GM21515 (cell line): ENCODE results near the gene LILRA6.
"Not testable (repeated sequence)": the region's sequence is repeated elsewhere in the genome, so short reads cannot be mapped to it uniquely, and the experiment has no call there.

ENCODE experiments used
- ATAC-seq: cut with Tn5 transposase; IDR thresholded peaks from one replicate; pipeline ENCODE4 v1.9.1; 2021; ENCODE audit not compliant: unreplicated experiment

The LILRA6 gene

DNA sequence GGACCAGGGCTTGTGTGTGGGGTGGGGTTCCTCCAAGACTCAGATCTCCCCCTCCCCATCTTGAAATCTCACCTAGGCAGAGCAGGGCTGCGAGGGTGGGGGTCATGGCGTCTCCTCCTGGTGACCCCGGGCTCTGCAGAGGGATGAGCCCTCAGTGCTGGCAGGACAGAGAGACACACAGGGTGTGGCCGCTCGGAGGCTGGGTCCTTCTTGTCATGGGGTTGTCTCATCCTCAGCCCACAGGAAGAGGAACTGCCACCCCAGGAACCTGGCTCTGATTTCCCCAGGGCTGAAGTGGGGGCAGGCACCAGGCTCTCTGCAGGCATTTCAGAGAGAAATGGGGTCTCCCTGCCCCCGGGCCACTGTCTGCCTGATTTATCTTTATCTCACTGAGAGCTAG lies at the start of gene LILRA6:
Gene LILRA6 (minus strand): TSS at position 145 of the 400 bp plus-strand sequence.
- ATAC-seq = not testable (repeated sequence)

DNA sequence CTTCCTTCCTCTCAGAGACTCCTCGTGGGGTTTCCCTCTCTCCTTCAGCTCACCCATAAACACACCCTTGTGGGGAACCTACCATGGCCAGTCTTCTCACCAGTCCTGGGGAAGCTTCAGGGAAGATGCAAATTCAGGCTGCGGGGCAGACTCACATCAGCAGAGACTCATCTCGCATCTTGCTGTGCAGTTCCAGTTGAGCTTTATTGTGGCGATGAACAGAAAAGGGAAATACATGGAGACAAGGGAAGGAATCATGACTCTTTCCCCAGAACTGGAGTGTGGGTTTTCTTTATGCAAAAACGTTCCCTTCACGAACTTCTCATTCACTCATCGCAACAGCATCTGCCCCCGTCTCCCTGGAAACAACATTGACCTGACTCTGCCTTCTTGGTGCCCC lies 46.6 kb upstream of the LILRA6 start:
- not testable (repeated sequence) for ATAC-seq

DNA sequence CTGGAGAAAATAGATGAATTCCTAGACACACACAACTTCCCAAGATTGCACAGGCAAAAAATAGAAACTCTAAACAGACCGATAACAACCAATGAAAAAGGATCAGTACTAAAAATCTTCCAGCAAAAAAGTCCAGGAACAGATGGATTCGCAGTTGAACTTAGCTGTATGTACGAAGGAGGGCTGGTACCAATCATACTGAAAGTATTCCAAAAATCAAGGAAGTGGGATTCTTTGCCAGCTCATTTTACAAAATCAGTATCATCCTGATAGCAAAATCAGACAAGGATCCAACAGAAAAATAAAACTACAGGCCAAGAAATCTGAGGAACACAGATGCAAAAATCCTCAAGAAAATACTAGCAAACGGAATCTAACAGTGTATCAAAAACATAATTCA lies 44.9 kb upstream of the LILRA6 start:
- no peak for ATAC-seq

DNA sequence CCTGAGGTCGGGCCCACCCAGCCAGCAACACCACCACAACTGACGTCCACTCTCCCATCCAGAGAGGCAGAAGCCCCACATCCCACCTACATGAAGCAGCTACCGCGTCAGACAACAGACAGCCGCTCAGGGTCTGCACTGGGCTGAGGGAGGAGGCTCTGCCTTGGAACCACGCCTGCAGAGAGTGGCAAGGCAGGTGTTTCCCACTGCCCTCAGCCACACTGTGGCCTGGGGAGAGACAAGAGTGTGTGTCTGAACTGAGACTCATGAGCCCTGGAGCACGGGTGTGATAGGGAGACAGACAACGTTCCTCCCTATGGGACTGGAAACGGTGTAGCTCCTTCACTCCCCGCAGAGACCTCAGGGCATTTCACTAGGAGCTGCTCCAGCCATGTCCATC lies 43.7 kb upstream of the LILRA6 start:
- ATAC-seq = not testable (repeated sequence)

DNA sequence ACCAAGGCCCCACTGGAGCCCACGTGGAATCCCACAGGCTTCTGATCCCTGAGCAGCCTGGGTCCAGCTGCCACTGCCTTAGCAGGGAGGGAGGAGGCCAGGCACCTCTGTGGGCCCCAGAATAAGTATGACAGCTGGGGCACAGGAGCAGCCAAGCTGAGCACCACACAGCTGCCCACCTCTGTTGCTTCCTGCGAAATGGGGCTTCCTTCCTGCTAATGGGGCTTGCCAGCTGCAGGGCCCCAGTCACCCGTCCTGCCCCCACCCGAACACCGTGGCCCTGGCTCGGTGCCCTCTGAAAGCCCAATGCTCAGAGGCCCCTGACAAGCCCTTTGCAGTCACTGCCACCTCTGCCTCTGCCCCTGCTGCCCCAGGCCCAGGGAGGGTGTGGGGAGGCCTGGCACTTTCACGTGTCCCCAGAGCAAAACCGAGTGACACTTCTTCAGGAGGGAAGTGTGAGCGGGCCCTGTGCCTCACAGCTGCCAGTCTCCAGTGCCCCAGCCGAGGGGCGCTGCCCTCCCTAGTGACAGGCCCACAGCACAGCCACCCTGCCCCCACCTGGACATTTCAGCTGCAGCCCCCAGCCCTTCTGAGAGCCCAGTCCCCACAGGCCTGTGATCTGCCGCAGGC lies 43.0 kb upstream of the LILRA6 start:
- not testable (repeated sequence) for ATAC-seq

DNA sequence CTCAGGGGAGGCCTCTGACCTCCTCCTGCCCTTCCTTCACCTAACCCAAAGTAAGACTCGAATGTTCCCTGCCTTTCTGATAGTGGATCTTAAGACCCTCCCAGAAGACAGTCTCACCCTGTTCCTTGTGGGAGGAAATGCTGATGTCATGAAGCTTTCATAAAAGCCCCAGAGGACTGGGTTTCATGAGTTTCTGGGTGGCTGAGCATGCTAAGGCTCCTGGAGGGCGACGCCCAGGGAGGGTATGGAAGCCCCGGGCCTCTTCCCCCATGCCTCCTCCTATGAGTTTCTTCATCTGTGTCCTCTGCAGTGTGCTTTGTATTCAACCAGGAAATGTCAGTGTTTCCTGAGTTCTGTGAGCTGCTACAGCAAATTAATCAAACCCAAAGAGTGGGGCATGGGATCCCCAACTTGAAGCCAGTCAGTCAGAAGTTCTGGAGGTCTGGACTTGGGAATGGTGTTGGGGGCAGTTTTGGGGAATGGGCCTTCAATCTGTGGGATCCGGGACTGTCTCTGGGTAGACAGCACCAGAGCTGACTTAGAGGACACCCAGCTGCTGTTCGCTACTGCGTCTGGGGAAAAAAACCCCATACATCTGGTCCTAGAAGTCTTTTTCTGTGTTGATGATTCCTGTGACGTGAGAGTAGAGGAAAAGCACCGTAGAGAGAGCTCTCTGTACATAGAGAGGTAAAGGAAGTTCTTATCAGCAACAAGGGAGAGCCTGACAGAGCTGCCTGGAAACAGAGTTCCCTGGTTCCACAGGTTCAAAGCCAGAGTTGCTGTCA lies 40.3 kb upstream of the LILRA6 start:
- ATAC-seq = no peak

DNA sequence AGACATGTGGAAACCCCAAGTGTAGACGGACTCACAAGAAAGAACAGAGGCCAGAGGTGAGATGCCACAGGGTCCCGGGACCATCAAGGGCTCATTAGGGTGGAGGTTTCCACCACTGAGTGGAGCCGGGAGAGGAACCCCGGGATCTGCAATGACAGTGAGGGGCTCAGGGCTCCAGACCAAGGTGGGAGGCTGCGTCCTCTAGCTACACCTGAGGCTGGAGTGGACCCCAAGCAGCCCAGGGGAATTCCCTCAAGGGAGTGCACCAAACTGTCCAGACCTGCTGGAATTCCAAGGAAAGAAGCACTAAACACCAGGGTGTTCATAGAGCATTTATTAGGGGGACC lies 39.1 kb upstream of the LILRA6 start:
- ATAC-seq = not testable (repeated sequence)

DNA sequence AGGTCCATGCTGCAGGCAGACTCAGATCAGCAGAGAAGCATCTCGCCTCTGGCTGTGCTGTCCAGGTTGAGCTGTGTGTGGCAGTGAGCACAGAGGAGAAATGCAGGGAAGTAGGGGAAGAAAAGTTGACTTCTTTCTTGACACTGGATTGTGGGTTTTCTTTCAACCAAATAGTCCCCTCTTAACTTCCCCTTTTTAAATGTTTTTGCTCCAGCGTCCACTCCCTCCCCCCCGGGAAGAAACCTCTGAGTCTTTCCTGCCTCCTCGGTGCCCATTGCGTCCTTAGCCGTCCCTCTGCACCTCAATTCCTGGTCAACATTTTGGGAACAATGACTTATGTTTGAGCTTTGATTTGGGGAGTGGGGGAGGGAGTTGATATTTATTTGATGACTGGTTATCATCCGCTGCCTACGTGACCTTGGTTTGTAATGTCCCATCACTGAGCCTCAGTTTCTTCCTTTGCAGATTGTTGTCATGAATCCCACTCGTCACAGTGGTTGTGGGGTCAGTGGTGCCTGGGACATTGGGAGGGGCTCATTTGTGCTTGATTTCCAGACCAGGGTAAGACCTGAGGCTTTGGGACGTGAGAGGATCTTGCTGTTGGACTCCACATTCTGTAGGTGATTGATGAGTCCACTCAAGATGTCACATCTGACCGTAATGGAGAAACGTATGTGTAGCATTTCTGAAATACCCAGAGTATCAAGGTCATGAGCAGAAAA lies 38.6 kb upstream of the LILRA6 start, which contains the start of gene LILRB2:
Gene LILRB2 (minus strand): TSS at position 104 of the 722 bp plus-strand sequence. CDS start 614 bp downstream, outside the sequence.
- no peak for ATAC-seq

DNA sequence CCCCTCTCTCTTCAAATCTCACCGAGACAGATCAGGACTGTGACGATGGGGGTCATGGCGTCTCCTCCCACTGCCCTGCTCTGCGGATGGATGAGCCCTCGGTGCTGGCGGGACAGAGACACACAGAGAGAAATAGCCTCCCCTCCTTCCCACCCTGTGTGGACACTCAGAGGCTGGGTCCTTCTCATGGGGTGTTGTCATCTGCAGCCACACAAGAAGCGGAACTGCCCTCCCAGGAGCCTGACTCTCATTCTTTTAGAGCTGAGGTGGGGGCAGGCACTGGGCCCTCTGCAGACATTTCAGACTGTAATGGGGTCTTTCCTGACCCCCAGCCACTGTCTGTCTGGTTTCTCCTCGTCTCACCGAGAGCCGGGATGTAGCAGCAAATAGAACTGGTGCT lies 37.9 kb upstream of the LILRA6 start:
- not testable (repeated sequence) for ATAC-seq

DNA sequence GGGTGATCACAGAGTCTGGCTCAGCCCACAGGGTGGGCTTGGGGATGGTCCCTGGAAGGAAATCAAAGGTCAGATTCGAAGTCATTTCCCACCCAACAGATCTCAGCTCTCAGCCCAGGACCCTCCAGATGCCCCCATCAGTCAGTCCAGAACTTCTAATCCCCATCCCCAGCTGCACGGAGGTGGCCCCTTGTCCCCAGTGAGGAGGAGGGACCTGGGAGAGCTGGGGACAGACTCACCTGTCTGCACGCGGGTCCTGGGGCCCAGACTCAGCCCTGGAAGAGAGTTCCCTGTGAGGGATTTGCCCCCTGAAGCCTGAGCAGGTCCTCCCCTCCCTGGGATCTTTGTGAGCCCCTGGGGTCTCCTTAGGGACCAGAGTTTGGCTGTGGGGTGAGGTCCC lies 37.4 kb upstream of the LILRA6 start:
- ATAC-seq = not testable (repeated sequence)

DNA sequence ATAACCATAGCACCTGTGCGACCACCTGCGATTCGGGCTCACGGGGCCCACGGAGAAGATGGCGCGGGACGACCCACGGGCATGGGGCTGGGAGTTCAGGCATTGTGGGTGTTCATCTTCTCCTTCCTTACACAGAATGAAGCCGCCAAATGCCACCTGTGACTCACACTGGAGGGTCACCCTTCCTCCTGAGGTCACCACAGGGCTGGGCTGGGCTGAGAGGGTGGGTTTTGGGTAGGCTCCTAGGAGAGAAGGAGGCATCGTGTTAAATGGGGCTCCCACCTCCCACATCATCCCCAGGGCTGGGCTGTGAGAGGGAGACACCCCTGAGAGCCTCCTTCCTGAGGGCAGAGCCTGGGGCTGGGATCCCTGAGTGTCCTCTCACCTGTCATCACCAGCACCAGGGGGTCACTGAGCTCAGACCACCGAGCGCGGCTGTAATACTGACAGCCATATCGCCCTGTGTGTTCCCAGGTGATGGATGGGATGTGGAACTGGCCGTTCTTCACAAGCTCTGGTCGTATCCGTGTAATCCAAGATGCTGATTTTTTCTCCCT lies 36.9 kb upstream of the LILRA6 start:
- ATAC-seq = no peak

DNA sequence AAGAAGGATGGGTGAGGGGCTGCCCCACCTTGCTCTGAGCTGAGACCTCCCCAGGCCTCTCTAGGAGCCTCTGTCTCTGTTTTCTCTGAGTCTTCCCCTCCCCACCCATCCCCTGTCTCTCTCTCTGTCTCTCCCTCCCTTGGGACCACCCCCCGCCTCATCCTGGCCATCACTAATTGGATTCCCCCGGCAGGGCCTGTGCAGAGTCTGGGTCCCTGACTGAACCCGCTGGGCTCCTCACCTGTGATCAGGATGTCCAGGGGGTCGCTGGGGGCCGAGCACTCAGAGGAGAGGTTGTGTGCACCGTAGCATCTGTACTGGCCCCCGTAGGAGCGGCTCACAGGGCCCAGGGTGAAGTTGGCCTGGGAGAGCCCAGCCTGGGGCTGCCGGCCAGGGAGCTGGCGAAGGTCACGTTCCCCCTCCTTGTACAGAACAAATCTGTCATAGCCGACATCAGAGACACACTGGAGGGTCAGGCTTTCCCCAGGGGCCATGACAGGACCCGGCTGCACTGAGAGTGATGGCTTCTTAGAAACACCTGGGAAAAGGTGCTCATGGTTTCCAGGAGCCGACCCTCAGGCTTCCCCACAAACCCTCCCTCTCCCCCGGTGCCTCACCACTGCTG lies 36.1 kb upstream of the LILRA6 start:
- not testable (repeated sequence) for ATAC-seq

DNA sequence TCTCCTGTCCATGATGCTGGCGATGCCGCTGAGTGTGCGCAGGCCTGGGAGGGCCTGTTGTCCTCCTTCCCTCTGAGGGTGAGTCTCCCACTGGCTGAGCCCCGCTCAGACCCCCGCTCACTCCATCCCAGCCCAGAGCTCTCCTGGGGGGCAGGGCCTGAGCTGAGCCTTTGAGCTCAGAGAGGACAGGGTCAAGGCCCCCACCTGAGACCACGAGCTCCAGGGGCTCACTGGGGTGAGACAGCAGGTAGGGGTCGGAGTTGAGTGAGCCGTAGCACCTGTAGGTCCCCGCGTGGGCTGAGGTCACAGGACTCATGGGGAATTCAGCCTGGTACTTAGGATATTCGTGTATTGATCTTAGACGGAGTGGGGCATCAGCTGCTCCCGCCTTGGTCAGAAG lies 35.5 kb upstream of the LILRA6 start:
- ATAC-seq = not testable (repeated sequence)

DNA sequence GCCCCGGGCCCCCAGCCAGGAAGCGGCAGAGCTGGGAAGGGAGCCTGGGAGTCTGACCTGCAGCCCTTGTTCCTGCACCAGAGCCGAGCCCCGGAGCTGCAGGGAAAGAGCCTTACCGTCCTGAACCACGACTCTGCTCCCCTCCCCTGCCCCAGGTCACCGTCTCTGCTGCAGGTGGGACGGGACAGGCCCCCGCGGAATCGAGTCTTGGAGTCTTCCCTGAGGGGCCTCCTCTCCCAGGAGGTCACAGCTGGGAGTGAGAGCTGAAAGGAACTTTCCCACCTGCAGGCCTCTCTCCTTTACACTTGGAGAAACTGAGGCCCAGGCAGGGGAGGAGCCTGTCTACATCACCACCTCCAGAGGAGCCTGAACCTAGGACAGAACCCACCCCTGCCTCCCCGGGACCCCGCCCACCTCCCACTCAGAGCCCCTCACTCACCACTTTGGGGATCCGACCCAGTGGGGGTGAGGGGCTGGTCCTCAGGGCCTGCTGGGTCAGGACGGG lies 34.6 kb upstream of the LILRA6 start:
- not testable (repeated sequence) for ATAC-seq

DNA sequence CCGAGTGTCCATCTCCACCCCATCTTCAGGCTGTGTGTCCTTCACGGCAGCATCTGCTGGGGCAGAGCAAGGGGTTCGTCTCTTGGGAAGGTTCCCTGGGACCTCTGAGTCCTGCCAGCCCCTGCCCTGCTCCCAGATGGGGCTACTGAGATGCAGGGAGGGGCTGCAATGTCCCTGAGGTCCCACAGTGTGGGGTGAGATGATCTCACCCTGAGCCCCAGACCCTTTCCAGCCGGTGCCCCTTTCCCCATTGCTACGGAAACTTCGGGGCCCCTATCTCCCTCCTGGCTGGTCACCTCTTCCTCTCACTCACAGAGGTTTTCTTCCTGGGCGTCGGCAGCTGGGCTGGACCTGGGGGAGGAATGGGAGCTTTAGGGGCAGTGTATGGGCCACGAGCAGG lies 33.4 kb upstream of the LILRA6 start:
- ATAC-seq = no peak

DNA sequence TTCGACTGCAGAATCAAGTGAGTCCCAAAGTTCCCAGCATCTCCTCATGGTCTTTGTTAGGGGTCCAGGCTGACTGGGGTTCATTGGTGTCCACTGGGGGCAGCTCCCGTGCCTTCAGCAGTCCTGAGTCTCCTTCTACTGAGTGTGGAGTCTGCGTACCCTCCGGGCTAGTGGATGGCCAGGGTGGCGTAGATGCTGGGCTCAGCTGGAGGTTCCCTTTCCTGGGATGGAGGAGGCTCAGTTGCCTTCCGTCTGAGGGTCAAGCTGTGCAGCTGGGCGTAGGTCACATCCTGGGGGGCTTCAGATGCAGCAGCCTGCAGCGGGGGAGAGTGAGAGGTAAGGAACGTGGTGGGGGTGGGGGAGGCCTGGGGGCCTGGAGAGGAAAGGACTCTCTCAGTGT lies 31.9 kb upstream of the LILRA6 start:
- ATAC-seq = not testable (repeated sequence)

DNA sequence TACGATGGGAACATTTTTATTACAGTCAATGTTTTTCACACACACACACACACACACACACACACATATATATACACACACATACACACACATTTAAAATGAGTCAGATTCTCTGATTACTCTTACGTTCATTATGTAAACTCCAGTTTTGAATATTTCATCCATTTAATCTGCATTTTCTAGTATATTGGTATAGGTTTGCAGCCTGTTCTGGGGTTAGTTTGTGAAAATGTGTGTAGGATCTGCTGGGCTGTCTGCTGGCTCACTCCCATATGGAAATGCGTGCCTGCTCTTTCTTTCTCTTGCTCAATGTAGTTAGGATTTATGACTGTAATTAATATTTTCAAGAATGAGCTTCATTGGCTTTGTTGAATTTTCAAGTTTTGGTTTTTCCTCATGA lies 31.2 kb upstream of the LILRA6 start:
- ATAC-seq = no peak

DNA sequence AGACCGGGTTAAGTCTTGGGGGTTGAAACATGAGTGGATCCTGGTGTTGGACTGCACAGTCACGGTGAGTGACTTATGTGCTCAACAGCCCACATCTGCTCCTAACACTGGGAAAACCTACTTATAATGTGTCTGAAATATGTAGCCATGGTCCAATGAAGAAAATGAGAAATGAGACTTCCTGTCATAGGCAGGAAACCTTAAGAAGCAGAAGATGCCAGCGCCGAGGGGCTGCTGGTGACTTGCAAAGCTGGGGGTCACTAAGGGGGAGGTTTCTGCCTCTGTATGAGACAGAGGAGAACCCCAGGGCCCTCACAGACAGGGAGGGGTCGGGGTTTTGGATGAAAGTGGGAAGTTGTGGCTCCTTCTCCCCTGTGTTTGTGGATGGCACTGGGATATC lies 29.6 kb upstream of the LILRA6 start:
- ATAC-seq = not testable (repeated sequence)

DNA sequence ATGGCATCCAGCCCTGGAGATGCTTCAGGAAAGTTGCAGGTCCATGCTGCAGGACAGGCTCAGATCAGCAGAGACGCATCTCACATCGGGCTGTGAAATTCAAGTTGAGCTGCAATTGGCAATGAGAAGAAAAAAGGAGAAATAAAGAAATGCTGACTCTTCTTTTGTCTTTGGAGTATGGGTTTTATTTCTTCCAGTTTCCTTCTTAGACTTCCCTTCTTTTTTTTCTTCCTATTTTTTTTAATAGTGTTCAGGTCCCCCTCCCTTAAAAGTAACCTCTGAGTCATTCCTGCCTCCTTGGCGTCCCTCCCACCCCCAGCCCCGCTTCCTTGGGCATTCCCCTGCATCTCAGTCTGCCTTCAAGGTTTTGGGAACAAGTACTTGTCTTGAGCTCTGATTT lies 29.0 kb upstream of the LILRA6 start:
- ATAC-seq = not testable (repeated sequence)

DNA sequence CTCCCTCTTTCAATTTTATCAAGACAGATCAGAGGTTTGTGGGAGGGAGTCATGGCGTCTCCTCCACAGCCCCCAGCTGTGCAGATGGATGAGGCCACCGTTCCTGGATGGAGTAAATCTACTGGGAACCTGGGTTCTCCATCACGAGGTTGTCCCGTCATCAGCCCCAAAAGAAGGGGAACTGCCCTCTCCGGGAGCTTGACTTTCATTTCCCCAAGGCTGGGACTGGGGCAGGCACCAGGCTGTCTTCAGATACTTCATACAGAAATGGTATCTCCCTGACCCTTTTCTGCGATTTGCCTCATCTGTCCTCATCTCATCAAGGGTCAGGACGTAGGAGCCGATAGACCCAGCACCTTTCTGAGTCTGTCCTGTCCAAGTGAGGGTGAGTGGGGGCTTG lies 28.5 kb upstream of the LILRA6 start:
- no peak for ATAC-seq

DNA sequence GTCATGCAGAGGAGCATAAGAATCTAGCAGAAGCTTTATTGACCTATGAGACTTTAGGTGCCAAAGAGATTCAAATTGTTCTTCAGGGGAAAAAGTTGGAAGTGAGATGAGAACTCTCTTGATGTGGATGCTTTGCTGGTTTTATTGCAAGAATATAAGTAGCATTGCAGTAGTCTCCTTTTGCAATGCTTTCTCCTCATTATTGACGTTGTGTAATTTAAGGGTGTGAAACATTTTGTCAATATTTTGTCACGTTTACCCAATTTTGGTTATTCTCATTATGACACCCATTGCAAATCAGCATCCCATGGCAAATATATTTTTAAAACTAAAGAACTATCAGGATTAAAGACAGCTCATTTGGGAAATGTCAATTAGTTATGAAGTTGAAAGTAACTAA lies 26.3 kb upstream of the LILRA6 start:
- ATAC-seq = no peak
